Measurements from ENCODE around the gene PARD6G. TPM values are rescaled to one million over a fixed set of nuclear protein-coding genes. Genes with fewer than 3 reads are reported as not detected.

Gene PARD6G
- total and polyA plus RNA-seq, 2 of the 8 experiments (the other 6 are each of a cell fraction or from before 2014, with no cell fraction given), result 11.3 to 17.9 TPM

DNA sequence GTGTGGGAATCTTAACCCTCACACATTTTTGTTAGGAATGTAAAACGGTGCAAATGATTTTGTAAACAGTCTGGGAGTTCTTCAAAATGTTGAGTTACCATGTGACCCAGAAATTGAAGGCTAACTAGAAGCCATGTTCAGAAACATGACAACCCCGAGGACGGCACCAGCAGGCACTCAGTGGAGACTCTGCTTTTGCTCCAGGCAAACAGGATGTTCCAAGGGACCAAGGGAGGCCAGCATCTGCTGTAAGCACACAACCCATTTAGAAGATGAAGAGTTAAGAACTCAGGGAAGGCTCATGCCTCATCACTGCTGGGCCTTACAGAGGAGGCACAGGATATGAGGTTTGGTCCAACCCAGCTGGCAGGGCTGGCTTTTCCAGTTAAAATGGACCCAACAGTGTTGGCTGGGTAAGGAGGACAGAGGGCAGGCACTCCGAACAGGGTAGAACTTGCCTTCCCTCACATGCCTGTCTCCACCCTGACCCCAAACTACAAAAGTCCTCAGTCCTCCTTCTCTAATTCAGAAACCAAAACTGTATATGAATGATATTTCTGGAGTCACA is 23.6 kb downstream of the PARD6G start (continued):
- TF ChIP-seq, protein P1, sequence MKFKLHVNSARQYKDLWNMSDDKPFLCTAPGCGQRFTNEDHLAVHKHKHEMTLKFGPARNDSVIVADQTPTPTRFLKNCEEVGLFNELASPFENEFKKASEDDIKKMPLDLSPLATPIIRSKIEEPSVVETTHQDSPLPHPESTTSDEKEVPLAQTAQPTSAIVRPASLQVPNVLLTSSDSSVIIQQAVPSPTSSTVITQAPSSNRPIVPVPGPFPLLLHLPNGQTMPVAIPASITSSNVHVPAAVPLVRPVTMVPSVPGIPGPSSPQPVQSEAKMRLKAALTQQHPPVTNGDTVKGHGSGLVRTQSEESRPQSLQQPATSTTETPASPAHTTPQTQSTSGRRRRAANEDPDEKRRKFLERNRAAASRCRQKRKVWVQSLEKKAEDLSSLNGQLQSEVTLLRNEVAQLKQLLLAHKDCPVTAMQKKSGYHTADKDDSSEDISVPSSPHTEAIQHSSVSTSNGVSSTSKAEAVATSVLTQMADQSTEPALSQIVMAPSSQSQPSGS (IDR thresholded peaks at IDR 0.05; ENCODE audit: low read length), result no peak
- TF ChIP-seq RFX5 (IDR thresholded peaks at IDR 0.05; ENCODE audit: borderline replicate concordance, low read depth, low read length), result no peak
- TF ChIP-seq TAF1 (IDR thresholded peaks at IDR 0.05; ENCODE audit: low read depth, low read length), result no peak
- TF ChIP-seq SP4 (IDR thresholded peaks at IDR 0.05; ENCODE audit: low read length), result no peak
- TF ChIP-seq, protein P2, sequence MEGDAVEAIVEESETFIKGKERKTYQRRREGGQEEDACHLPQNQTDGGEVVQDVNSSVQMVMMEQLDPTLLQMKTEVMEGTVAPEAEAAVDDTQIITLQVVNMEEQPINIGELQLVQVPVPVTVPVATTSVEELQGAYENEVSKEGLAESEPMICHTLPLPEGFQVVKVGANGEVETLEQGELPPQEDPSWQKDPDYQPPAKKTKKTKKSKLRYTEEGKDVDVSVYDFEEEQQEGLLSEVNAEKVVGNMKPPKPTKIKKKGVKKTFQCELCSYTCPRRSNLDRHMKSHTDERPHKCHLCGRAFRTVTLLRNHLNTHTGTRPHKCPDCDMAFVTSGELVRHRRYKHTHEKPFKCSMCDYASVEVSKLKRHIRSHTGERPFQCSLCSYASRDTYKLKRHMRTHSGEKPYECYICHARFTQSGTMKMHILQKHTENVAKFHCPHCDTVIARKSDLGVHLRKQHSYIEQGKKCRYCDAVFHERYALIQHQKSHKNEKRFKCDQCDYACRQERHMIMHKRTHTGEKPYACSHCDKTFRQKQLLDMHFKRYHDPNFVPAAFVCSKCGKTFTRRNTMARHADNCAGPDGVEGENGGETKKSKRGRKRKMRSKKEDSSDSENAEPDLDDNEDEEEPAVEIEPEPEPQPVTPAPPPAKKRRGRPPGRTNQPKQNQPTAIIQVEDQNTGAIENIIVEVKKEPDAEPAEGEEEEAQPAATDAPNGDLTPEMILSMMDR (IDR thresholded peaks at IDR 0.05; ENCODE audit: control extremely low read depth in 1 of 3, insufficient read depth in 1 of 3, low read depth in 1 of 3, low read length in 3 of 3), result no peak
- TF ChIP-seq GABPA (IDR thresholded peaks at IDR 0.05; ENCODE audit: borderline replicate concordance, insufficient read depth, low read length), result no peak
- no peak for TF ChIP-seq EGR1 (IDR thresholded peaks at IDR 0.05; ENCODE audit: borderline replicate concordance, low read depth, low read length)
- no peak for TF ChIP-seq CTBP2 (IDR thresholded peaks at IDR 0.05; ENCODE audit: borderline replicate concordance, insufficient read depth, insufficient read length, low read length)
- no peak for TF ChIP-seq SIX5 (IDR thresholded peaks at IDR 0.05; ENCODE audit: low read depth, low read length)
- no peak for TF ChIP-seq PHF8 (conservative IDR thresholded peaks at IDR 0.05; ENCODE audit: low read depth, low read length)
- no peak for TF ChIP-seq HDAC2 (IDR thresholded peaks at IDR 0.05; ENCODE audit: borderline replicate concordance in 1 of 2, low read depth in 2 of 2, low read length in 2 of 2)

Data from H1 (cell line).